Activated CD4-positive, CD25-positive, alpha-beta regulatory T cell treated with anti-CD3 and anti-CD28 coated beads, Interleukin-2, amount 50 U/mL, for 24 hours (primary cell): Measurements from ENCODE around the gene NTN5.
A peak's percentile ranks its signal among the peaks of the same experiment; 100 is the strongest.
"Not testable (repeated sequence)": the region's sequence is repeated elsewhere in the genome, so short reads cannot be mapped to it uniquely, and the experiment has no call there.

ENCODE experiments used
- ATAC-seq, 2 donors: fragments of 150-1000 bp; cut with Tn5 transposase; one replicate each; pipeline ENCODE4 v1.10.0; 2021; ENCODE audit warnings: mild to moderate bottlenecking in 1 of 2, moderate library complexity in 1 of 2

NTN5 gene

GRCh38 chr19:48668332-48668731, 4.5 kb downstream of the NTN5 start:
- ATAC-seq = no peak

- ATAC-seq = no peak
These were observed 7.0 kb downstream of the NTN5 start for GRCh38 chr19:48665786-48666185.

GRCh38 chr19:48664476-48664875, 8.3 kb downstream of the NTN5 start:
- ATAC-seq = no peak

- ATAC-seq = no peak
These were observed 9.2 kb downstream of the NTN5 start for GRCh38 chr19:48663667-48664066.

GRCh38 chr19:48661711-48662090, 11.1 kb downstream of the NTN5 start:
- no peak for ATAC-seq

- peak; percentile 94 to 95 for ATAC-seq
These were observed 11.7 kb downstream of the NTN5 start for GRCh38 chr19:48660852-48661710.

GRCh38 chr19:48659768-48660167, 13.0 kb downstream of the NTN5 start:
- ATAC-seq = no peak

GRCh38 chr19:48658483-48658882, 14.3 kb downstream of the NTN5 start:
- no peak for ATAC-seq

- ATAC-seq = not testable (repeated sequence)
These were observed 15.0 kb downstream of the NTN5 start for GRCh38 chr19:48657828-48658227.

- no peak for ATAC-seq
These were observed 15.9 kb downstream of the NTN5 start for GRCh38 chr19:48656840-48657474.

- ATAC-seq = no peak
These were observed 18.3 kb downstream of the NTN5 start for GRCh38 chr19:48654299-48655059.

GRCh38 chr19:48651683-48652048, 21.2 kb downstream of the NTN5 start:
- no peak for ATAC-seq

GRCh38 chr19:48650974-48651682, 21.7 kb downstream of the NTN5 start:
- ATAC-seq = no peak

- no peak for ATAC-seq
These were observed 24.7 kb downstream of the NTN5 start for GRCh38 chr19:48648134-48648533.

GRCh38 chr19:48646722-48647216, 26.0 kb downstream of the NTN5 start:
- ATAC-seq = no peak

- ATAC-seq = peak; percentile 82 to 83
These were observed 26.7 kb downstream of the NTN5 start, which contains the start of gene CA11 for GRCh38 chr19:48646001-48646721. Gene CA11 (minus strand): TSS chr19:48646187. CDS start chr19:48645632, 555 bp downstream.

GRCh38 chr19:48645620-48646000, 27.2 kb downstream of the NTN5 start:
- ATAC-seq = no peak

GRCh38 chr19:48644839-48645619, 27.8 kb downstream of the NTN5 start:
- ATAC-seq = peak; percentile 78 to 80

- ATAC-seq = no peak
These were observed 28.5 kb downstream of the NTN5 start for GRCh38 chr19:48644355-48644754.

GRCh38 chr19:48642862-48643261, 30.0 kb downstream of the NTN5 start:
- ATAC-seq = no peak

GRCh38 chr19:48641850-48642249, 31.0 kb downstream of the NTN5 start:
- ATAC-seq = no peak
